Astrocyte (in vitro differentiated cells and primary cell): ENCODE measurements around the gene METRN.

ENCODE experiments used
- CTCF ChIP-seq: IDR thresholded peaks from 2 replicates; pipeline ENCODE4 v1.5.1; 2011; ENCODE audit warnings: low read depth, mild to moderate bottlenecking, inconsistent platforms, low read length, moderate library complexity; ENCODE audit not compliant: insufficient read depth
- EZH2 ChIP-seq: IDR thresholded peaks from 2 replicates; pipeline ENCODE4 v1.6.1; 2012; ENCODE audit warnings: mild to moderate bottlenecking, low read length, inconsistent platforms; ENCODE audit not compliant: insufficient read depth

- TF ChIP-seq EZH2 (no peak), CTCF (no peak)
Observed at GRCh38 chr16:760545-761343, 45.8 kb downstream of the METRN start, which contains the start of gene MSLN.
